Activated CD8-positive, alpha-beta memory T cell treated with anti-CD3 and anti-CD28 coated beads for 48 hours (primary cell): ENCODE measurements around the gene BLOC1S1.

Experiments
- DNase-seq, 3 experiments: peaks; one replicate each; pipeline ENCODE4 v3.0.0-alpha.2; 2020; ENCODE audit warnings: low read depth in 2 of 3, low spot score in 2 of 3

The BLOC1S1 gene

GRCh38 chr12:55726971-55727370 is 11.1 kb downstream of the BLOC1S1 start:
- DNase-seq, result no peak

- no peak for DNase-seq
Observed at GRCh38 chr12:55727643-55728185, 11.9 kb downstream of the BLOC1S1 start.

DNA sequence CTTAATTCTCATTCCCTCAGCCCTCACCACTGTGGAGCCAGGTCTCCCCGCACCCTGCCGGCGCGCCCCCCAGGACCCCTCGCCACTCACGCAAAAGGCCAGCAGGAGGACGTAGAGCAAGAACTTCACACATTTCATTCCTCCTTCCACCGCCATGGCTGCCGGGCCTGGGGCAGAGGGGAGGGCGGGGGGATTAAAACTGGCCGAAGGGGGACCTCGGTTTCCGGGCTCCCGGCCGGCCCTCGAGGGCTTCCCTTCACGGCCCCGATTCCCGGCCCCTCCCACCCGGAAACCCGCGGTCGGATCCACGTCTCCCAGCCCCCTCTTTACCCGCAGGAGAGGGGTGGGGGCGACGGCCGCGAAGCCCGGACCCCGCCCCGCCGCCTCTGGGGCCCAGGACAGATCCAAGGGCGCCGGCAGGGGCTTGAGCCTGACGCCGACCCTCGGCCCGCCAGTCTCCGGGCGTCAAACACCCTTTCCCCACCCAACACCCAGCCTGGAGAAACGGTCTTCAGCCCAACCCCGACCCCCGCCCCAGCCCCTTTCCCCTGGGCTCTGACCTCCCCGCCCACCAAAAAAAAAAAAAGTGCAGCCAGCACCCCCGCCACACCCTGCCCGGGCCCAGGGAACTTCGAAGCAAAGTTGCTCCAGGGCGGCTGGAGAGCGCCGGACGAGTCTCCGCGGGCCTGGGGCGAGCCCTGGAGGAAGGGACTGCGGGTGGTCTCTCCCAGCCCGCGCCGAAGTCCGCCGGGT is 12.5 kb downstream of the BLOC1S1 start:
- no peak for DNase-seq

DNA sequence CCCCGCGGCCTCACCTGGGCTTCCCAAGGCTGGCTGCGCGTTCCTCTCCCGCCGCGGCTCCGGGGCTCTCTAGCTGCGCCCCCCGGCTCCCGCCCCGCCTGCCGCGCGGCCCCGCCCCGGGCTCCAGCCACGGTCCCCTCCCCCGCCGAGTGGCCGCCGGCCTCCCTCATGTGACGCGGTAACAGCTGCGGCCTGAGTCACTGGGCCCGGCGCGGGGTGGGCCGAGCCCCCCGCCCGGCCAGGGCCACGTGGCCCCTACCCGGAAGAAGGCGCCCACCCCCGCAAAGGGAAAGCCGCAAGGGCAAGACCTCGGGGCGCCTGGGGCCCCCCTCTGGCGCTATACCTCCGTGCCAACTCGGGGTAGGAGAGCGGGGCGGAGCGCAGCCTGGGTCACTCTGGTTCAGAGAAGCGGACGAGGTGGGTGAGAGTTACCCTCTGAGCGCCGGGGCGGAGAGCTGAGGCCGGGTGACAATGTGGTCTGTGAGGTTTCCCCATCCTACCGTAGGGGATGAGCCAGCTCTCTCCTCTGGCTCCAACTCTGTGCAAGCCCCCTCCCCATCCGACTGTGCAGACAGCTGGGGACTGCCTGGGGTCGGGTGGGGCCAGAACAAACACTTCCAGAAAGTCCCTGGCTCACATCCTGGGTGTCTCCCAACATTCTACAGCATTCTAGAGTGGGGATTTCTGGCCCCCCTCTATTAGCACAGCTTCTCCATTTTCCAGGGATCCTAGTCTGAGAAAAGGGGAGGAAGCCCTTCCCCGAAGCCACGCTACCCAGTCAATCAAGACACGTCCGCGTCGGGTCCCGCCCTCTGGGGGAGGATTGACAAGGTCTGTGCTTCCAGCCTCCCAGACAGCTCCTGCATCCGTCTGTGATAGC is 13.3 kb downstream of the BLOC1S1 start, which contains the start of gene CD63:
Gene CD63, minus strand, starts transcription at position 71 of the 880 bp plus-strand sequence. CDS start 668 bp downstream, outside the sequence.
- peak; percentile 65 to 73 (median 66) for DNase-seq

- DNase-seq, result no peak
Observed at GRCh38 chr12:55729819-55730818, 14.3 kb downstream of the BLOC1S1 start.

DNA sequence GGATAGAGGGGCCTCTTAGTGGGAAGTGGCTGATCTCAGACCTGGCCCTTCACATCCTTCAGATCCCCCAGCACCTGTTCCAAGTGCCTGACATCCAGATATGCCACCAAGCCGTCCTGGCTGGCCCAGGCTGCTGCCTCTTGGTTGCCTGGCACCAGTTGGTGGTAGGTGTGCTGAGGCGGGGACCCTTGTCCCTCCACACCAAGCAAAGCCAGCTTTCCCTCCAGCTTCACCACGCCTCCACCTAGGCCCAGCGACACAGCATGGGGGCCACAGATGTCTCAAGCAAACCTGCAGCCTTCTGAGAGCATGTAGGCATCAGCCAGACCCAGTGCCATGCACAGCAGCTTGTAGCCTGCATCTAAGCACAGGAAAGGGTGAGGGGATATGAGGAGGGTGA is 16.4 kb downstream of the BLOC1S1 start:
- no peak for DNase-seq

DNA sequence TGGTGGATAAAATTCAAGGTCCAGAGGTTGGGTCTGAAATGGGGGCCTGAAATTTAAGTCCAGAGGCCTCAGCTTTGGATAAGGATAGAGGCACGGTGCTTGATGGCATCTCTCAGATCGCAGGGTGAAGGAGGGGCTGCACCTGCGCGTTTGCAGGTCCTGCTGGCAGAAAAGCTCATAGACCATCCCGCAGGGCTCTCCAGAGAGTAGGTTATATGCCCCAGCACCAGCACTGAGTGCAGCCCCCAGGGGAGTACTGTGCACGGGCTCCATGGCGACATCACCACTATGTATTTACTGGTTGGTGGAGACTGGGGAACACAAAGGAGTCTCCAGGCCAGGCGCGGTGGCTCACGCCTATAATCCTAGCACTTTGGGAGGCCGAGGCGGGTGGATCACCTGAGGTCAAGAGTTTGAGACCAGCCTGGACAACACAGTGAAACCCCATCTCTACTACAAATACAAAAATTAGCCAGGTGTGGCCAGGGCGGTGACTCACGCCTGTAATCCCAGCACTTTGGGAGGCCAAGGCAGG is 17.2 kb downstream of the BLOC1S1 start:
- DNase-seq, result no peak

- no peak for DNase-seq
Observed at GRCh38 chr12:55733858-55734257, 18.0 kb downstream of the BLOC1S1 start.

DNA sequence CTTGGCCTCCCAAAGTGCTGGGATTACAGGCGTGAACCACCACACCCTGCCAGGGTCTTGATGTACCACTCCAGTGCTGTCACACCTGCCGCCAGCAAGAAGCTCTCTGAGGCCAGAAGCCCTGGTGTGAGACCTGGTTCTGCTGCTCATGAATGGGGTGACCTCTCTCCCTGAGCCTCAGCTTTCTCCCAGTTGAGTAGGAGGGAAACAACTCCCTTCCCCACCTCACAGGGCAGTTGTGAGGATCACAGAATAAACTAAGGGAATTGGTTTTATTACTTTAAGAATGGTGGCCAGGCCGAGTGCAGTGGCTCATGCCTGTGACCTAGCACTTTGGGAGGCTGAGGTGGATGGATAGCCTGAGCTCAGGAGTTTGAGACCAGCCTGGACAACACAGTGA is 18.7 kb downstream of the BLOC1S1 start:
- DNase-seq, result no peak

DNA sequence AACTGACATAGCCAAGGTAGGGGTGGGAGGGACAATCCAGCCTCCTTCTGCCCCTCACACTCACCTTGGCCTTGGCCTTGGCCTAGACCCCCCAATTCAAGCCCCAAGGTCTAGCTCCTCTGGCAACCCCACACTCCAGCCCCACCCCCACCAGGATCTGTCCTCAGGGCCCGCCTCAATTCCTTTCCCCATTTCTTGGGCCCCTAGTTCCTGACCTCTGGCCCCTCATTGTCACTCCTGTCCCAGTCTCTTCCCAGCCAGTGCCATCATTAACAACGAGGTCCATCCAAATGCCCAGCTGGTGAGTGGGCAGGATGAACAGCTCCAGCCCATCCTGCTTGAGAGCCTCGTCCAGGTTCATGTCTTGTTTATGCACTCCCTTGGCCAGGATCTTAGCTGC is 20.2 kb downstream of the BLOC1S1 start:
- no peak for DNase-seq

DNA sequence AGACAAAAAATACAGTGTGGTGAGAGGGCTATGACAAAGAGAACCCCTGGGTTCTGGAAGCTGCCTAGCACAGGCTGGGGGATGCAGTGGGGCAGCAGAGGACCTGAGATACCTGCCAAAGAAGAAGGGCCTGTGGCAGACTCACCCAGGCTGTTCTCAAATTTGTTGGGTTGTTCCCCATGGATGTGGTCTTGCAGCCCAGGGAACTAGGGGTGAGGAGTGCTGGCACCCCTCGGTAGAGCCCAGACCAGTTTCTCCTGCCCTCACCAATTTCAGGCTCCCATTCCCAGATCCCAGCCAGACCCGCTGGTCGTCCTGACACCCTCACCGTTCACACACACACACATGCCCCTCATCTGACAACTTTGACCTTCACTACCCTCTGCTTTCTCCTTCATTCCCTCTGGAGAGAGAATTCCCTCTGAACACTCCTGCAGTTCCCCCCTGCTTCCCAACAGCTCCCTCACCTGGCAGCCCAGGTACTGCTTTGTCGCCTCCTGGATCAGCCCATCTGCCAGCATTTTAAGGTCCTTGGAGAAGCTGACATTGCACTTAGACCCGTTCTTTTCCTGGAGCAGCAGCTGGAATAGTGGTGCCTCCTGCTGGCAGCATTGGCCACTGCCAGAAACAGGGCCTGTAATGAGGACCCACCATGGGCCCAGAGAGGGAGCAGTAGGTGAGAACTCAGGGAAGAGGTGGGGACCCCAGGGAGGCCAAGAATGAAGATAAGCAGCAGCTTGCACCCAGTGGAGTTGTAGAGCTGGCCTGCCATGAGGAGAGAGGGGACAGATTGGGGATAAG is 21.1 kb downstream of the BLOC1S1 start:
- no peak for DNase-seq

GRCh38 chr12:55737581-55738122 is 21.8 kb downstream of the BLOC1S1 start:
- DNase-seq, result no peak

- DNase-seq, result peak in 2 of 3 experiments; percentile 49 to 66
Observed at GRCh38 chr12:55738123-55739024, 22.5 kb downstream of the BLOC1S1 start.

DNA sequence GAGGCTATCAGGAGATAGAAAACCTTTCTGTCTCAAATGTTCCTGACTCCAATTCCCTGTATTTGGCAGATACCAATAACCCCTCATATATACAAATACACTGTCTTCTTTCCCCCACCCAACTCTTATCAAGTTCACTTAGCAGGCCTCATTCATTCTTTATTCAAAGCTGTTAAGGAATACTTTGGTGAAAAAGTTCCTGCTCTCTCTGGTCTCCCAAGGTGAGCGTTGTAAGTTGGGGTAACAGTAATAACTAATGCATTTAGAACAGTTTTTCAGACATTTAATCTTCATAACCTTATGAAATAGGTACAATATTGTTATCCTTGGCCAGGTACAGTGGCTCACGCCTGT is 23.2 kb downstream of the BLOC1S1 start:
- no peak for DNase-seq

GRCh38 chr12:55741931-55742680 is 26.3 kb downstream of the BLOC1S1 start:
- no peak for DNase-seq

GRCh38 chr12:55742719-55743405 is 27.0 kb downstream of the BLOC1S1 start, which contains the start of gene GDF11:
GDF11 (plus strand) TSS chr12:55743122; CDS start chr12:55743317, 195 bp downstream.
- peak in 2 of 3 experiments; percentile 45 to 58 for DNase-seq
